HG03378 (cell line): ENCODE measurements around the gene EHMT2.
"Not testable (repeated sequence)": the region's sequence is repeated elsewhere in the genome, so short reads cannot be mapped to it uniquely, and the experiment has no call there.

ENCODE experiments used
- ATAC-seq: cut with Tn5 transposase; IDR thresholded peaks from one replicate; pipeline ENCODE4 v1.9.1; 2021; ENCODE audit warnings: mild to moderate bottlenecking, moderate library complexity; ENCODE audit not compliant: unreplicated experiment

Gene EHMT2

DNA sequence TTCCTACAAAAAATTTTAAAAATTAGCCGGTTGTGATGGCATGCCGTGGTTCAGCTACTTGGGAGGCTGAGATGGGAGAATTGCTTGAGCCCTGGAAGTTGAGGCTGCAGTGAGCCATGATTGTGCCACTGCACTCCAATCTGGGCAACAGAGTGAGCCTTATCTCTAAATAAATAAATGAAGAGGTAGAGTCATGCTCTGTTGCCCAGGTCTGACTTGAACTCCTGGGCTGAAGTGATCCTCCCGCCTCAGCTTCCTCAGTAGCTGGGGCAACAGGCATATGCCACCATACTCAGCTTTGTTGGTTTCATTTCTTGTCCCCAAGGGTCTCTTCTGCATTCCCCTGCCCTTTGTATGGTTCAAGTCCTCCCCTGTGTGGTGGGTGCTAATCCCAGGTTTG lies 53.0 kb downstream of the EHMT2 start:
- ATAC-seq, result no peak

DNA sequence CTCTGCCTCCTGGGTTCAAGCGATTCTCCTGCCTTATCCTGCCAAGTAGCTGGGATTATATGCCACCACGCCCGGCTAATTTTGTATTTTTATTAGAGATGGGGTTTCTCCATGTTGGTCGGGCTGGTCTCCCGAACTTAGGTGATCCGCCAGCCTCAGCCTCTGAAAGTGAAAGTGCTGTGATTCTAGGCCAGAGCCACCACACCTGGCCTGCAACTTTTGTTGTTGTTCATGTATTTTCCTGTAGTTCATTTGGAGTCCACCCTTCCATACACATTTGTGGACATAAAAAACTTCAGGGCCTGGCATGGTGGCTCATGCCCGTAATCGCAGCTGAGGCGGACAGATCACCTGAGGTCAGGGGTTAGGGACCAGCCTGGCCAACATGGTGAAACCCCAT lies 55.4 kb downstream of the EHMT2 start:
- ATAC-seq, result no peak

DNA sequence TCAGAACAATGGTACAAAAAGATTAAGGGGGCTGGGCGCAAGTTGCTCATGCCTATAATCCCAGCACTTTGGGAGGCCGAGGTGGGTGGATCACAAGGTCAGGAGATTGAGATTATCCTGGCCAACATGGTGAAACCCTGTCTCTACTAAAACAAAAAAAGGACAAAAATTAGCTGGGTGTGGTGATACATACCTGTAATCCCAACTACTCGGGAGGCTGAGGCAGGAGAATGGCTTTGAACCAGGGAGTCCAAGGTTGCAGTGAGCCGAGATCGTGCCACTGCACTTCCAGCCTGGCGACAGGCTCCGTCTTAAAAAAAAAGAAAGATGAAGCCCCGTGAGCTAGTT lies 57.7 kb downstream of the EHMT2 start:
- ATAC-seq, result not testable (repeated sequence)

DNA sequence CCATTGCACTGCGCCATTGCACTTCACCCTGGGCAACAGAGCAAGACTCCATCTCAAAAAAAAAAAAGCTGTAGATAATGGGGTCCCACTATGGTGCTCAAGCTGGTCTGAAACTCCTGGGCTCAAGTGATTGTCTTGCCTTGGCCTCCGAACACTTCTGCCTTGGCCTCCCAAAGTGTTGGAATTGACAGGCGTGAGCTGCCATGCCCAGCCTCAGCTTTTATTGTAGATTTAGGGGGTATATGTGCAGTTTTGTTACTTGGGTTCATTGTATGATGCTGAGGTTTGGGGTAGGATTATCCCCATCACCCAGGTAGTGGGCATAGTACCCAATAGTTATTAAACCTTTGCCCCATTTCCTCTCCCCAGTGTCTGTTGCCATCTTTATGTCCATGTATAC lies 58.5 kb downstream of the EHMT2 start:
- no peak for ATAC-seq

DNA sequence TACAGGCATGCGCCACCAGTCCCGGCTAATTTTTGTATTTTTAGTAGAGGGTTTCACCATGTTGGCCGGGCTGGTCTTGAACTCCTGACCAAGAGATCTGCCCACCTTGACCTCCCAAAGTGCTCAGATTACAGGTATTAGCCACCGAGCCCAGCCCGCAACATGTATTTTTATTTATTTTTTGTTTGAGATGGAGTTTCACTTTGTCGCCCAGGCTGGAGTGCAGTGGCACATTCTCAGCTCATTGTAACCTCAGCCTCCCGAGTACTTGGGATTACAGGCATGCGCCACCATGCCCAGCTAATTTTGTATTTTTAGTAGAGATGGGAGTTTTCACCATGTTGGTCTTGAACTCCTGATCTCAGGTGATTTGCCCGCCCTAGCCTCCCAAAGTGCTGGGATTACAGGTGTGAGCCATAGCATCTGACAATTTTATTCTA lies 59.4 kb downstream of the EHMT2 start:
- not testable (repeated sequence) for ATAC-seq

DNA sequence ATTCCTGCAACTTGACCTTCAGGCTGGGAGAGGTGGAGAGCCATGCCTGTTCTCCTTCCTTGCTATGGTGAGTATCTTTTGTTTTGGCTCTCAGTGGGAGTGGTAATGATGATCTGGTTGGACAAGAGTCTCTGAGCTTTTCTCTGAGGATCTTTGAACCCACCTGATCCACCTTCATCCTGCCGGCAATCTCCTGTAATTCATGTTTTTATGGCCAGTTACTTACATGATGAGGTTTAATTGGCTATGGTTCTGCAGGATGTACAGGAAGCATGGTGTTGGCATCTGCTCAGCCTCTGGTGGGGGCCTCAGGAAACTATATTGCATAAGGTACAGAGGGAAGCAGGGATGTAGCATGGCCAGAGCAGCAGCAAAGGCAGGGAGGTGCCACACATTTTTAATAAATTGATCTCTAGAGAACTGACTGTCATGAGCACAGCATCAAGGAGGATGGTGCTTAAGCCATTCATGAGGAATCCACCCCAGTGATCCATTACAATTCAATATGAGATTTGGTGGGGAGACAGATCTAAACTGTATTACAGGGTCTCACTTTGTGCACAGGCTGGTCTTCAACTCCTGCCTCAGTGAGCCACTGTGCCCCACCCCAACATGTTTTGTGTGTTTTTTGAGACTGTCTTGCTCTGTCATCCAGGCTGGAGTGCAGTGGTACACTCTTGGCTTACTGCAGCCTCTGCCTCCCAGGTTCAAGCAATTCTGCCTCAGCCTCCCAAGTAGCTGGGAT lies 60.0 kb downstream of the EHMT2 start:
- no peak for ATAC-seq

DNA sequence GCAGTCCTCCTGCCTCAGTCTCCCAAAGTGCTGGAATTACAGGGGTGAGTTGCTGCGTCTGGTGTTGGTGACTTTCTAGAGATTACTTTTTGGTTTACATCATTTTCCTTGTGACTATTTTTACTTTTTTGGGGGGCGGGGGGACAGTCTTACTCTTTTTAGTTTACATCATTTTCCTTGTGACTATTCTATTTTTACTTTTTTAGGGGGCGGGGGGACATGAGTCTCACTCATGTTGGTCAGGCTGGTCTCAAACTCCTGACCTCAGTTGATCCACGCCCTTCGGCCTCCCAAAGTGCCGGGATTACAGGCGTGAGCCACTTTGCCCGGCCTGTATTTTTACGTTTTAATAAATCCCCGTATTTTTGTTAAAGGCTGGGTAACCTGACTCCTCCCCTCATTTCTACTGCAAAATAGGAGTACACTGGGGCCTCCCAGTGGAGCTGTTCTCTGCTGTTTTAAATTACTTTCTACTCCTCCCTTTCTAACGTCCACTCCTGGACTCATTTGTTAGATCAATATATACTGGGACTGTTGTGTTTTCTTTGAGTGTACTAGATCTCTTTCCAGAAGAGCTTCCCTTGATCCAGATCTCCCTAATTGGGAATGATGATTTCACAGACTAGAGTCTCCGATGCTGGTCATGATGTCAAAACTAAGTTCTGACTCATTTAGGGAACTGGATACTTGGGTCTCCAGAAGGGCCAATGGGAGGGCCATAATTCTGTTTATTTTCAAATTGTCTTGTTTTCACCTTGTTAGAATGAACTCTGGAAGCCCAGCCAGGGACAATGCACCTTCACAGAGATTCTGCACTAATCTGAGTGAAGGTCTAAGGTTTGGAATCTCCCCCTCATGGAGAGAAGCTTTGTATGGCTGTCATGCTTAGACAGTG lies 60.8 kb downstream of the EHMT2 start:
- ATAC-seq, result no peak

DNA sequence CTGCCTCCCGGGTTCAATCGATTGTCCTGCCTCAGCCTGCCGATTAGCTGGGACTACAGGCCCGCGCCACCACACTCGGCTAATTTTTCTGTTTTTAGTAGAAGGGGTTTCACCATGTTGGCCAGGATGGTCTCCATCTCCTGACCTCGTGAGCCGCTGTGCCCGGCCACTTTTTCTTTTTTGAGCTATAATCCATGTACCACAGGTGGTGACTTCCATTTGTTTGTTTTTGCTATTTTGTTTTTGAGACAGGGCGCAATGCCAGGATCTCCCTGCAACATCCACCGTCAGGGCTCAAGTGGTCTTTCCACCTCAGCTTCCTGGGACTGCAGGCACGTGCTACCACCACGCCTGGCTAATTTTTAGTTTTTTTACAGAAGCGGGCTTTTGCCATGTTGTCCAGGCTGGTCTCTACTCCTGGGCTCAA lies 61.4 kb downstream of the EHMT2 start:
- no peak for ATAC-seq

DNA sequence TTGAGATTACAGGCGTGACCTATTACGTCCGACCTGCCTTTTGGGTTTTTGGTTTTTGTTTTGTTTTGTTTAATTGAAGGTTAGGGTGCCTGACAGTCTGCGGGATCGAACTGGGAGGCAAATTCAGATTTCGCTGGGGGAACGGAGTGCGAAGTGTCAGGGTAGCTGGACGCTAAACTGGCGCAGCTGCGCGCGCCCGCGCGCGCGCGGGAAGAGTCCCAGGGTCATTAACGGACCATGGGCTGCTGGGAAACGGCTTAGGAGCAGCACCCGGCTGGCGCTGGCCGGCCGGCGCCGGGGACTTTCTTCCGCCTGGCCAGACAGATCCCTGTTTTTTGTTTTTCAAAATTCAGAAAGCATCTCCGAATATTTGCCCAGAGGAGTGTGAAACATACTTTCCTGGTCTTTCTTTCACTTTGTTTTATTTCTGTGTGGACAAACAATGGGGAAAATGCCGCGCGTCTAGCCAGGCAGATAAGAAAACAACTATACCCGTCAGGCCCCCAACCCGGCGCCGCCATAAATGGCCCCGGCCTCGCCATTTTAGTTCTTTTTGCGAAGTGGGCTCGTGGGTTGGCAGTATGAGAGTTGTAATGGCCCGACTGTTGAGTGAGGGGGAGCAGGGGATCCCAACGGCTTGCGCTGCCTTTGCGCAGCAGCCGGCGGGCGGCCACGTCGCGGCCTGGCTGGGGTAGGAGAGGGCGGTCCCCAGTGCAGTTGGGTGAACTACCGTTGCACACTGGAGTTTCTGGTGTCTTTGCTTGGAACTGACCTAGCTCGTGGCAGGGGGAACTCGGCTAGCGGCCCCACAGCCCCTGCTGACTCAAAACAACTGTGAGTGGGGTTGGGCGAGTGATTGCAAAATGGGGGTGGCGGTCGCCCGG lies 62.9 kb downstream of the EHMT2 start:
- no peak for ATAC-seq

DNA sequence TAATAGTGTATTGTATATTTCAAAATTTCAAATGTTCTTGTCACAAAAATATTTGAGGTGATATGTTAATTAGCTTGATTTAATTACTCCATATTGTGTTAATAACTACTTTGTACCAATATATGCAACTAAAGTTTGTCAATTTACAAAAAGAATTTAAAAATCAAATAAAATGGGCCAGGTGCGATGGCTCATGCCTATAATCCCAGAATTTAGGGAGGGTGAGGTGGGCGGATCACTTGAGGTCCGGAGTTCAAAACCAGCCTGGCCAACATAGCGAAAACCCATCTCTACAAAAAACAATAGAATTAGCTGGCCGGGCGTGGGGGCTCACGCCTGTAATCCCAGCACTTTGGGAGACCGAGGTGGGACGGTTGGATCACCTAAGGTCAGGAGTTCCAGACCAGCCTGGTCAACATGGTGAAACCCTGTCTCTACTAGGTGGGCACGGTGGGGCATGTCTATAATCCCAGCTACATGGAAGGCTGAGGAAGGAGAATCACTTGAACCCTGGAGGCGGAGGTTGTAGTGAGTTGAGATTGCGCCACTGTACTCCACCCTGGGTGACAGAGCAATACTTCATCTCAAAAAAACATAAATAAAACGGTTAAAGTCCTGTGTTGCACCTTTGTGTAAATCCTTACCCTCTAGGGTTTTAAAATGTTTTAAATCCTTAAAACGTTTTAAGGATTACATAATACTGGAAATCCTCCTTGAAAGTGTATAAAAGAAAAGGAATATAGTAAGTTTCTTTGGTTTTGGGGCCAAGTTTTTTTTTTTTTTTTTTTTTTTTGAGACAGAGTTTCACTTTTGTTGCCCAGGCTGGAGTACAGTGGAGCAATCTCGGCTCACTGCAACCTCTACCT lies 65.9 kb downstream of the EHMT2 start:
- no peak for ATAC-seq

DNA sequence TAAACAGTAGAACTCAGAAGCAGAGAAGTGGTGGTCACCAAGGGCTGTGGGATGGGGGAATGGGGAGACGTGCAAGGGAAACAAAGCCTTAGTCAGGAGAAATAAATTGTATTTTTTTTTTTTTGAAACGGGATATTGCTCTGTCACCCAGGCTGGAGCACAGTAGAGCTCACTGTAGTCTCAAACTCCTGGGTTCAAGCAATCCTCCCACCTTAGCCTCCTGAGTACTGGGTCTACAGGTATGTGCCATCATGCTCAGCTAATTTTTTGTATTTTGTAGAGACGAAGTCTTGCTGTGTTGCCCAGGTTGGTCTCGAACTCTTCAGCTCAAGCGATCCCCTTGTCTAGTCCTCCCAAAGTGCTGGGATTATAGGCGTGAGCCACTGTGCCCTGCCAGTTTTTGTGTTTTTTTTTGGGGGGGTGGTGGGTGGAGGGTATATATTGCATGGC lies 66.6 kb downstream of the EHMT2 start:
- ATAC-seq, result no peak
